Measurements from ENCODE around the gene GPR84.

GRCh38 chr12:54375259-54375579, 10.9 kb upstream of the GPR84 start:
- TF ChIP-seq, protein P1, sequence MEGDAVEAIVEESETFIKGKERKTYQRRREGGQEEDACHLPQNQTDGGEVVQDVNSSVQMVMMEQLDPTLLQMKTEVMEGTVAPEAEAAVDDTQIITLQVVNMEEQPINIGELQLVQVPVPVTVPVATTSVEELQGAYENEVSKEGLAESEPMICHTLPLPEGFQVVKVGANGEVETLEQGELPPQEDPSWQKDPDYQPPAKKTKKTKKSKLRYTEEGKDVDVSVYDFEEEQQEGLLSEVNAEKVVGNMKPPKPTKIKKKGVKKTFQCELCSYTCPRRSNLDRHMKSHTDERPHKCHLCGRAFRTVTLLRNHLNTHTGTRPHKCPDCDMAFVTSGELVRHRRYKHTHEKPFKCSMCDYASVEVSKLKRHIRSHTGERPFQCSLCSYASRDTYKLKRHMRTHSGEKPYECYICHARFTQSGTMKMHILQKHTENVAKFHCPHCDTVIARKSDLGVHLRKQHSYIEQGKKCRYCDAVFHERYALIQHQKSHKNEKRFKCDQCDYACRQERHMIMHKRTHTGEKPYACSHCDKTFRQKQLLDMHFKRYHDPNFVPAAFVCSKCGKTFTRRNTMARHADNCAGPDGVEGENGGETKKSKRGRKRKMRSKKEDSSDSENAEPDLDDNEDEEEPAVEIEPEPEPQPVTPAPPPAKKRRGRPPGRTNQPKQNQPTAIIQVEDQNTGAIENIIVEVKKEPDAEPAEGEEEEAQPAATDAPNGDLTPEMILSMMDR (conservative IDR thresholded peaks at IDR 0.05), result no peak
- TF ChIP-seq EZH2 (IDR thresholded peaks at IDR 0.05; ENCODE audit: low read depth), result no peak

Measured in PC-9 (cell line).